Measurements from ENCODE around the gene IGF2. TPM values are rescaled to one million over a fixed set of nuclear protein-coding genes. Genes with fewer than 3 reads are reported as not detected.

IGF2 gene, protein sequence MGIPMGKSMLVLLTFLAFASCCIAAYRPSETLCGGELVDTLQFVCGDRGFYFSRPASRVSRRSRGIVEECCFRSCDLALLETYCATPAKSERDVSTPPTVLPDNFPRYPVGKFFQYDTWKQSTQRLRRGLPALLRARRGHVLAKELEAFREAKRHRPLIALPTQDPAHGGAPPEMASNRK
- total RNA-seq = 100 to 1,000 TPM in 1 of 2 donors, 10 to 100 TPM in 1; 83.5 to 620 TPM
- 1 to 10 TPM in 1 of 2 donors, under 1 TPM in 1; 0.67 to 1.8 TPM for polyA plus RNA-seq
- long read RNA-seq, donor 1, full-length matches to known transcripts = 3 of 4 reads
- long read RNA-seq, donor 1, partial matches to known transcripts = 0 of 4 reads
- long read RNA-seq, donor 1, other reads (novel, unspliced or antisense) = 1 of 4 reads
- long read RNA-seq, donor 2, full-length matches to known transcripts = 10 of 13 reads
- long read RNA-seq, donor 2, partial matches to known transcripts = 2 of 13 reads
- long read RNA-seq, donor 2, other reads (novel, unspliced or antisense) = 1 of 13 reads

DNA sequence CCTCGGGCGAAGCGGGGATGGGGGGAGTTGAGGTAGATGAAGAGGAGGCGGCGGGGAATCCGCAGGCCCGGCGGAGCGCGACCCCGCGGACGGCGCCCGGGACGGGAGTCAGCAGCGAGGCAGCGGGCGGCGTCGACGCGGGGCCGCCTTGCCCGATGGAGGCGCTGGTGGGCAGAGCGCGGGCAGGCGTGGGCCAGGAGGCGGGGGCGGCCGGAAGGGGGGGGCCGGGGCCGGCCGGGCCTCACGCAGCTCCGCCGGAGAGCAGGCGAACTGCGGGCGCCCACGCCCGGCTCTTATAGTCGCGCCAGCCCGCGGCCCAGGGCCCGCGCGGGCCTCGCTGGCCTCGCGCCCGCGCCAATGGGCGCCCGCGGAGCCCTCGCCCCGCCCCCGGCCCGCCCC is at the start of gene IGF2:
Gene IGF2 (minus strand): TSS at position 267 of the 399 bp plus-strand sequence. CDS start 3,866 bp downstream, outside the sequence.
- ATAC-seq (ENCODE audit: low FRiP score) (no peak), DNase-seq (no peak)
- Histone ChIP-seq H3K36me3 (ENCODE audit: control insufficient read depth in 1 of 2, insufficient read depth in 2 of 2, low read length in 1 of 2) (no peaks in the 10 kb centered on the region), H3K4me3 (ENCODE audit: low read length in 2 of 2) (peak within 1 kb of the TSS; percentile 21 to 28), H3K4me1 (ENCODE audit: control insufficient read depth in 1 of 2, insufficient read depth in 2 of 2, low read length in 2 of 2) (no peaks in the 10 kb centered on the region), H3K27ac (ENCODE audit: low read depth in 1 of 2, low read length in 2 of 2) (no peak within 1 kb of the TSS), H3K9me3 (ENCODE audit: control insufficient read depth, low read length) (no peaks in the 10 kb centered on the region), H3K27me3 (ENCODE audit: control insufficient read depth in 1 of 2, insufficient read depth in 2 of 2, low read length in 1 of 2) (no peaks in the 10 kb centered on the region)
- intact Hi-C loops (cut with DNase I) = no loop called here
- 0 to 1% methylated on average over 14 to 62 of the region's 62 CpGs for WGBS, 2 donors

DNA sequence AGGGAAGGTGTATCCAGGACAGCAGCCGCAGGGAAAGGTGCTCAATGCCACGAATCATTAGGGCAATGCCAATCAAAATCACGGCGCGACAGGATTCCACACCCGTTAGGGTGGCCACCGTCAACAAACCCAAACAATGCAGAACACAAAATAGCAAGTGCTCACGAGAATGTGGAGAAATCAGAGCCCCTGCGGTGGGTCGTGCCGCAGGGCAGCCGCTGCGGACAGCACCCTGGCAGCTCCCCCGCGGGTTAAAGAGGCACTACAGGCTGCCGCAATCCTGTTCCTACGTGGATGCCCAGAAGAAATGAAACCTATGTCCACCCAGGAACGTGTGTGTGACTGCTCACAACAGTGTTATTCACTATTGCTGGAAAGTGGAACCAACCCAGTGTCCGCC is 49.6 kb upstream of the IGF2 start:
- H3K27me3 ChIP-seq (ENCODE audit: control insufficient read depth in 1 of 2, insufficient read depth in 2 of 2, low read length in 1 of 2) = no peaks in the 10 kb centered on the region

DNA sequence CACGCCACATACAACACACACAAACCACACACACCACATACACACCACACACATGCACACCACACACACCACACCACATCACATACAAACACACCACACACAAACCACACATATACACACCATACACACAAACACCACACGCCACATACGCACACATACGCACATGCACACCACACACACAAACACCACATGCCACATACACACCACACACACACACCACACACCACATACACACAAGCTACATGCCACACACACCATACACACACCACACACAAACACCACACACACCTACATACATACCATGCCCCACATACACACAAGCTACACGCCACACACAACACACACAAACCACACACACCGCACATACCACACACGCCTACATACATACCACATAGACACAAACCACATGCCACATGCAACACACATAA is 48.1 kb upstream of the IGF2 start:
- no peaks in the 10 kb centered on the region for H3K27me3 ChIP-seq (ENCODE audit: control insufficient read depth in 1 of 2, insufficient read depth in 2 of 2, low read length in 1 of 2)
- intact Hi-C loops (cut with DNase I) = no loop called here
- no peak for DNase-seq

More for the DNA sequence above, 49.6 kb upstream of the IGF2 start:
- Histone ChIP-seq H3K4me3 (ENCODE audit: low read length in 2 of 2) (no peak overlapping the region), H3K27ac (ENCODE audit: low read depth in 1 of 2, low read length in 2 of 2) (no peak overlapping the region), H3K9me3 (ENCODE audit: control insufficient read depth, low read length) (no peaks in the 10 kb centered on the region), H3K36me3 (ENCODE audit: control insufficient read depth in 1 of 2, insufficient read depth in 2 of 2, low read length in 1 of 2) (no peaks in the 10 kb centered on the region), H3K4me1 (ENCODE audit: control insufficient read depth in 1 of 2, insufficient read depth in 2 of 2, low read length in 2 of 2) (no peaks in the 10 kb centered on the region)
- DNase-seq = no peak
- 87% methylated on average over 19 of the region's 19 CpGs for WGBS, 2 donors
- ATAC-seq (ENCODE audit: low FRiP score) = no peak
- intact Hi-C loops (cut with DNase I) = no loop called here

DNA sequence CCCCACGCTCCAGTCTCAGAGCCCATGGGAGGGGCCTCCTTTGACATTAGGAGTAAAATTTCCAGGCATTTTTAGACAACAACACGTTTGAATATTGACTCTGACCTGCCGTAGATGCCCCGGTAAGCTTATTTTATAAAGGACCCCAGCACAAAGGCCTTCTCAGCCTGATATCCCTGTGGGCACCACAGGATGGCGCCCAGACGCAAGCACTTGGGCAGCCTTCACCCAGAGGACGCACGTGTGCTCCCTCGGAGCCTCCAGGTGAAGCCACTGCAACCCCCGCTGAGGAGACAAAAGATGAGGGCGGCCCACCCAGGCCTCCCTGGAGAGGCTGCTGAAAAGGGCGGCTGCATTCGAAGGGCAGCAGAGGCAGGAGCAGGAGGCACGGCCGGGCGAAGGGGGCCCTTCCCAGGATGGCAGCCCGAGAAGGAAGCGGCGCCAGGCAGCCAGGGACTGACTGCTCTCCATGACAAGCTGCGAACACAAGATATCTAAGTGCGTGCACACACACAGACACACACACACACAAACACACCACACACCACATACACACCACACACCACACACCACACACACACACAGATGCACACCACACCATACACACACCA is 47.6 kb upstream of the IGF2 start:
- Histone ChIP-seq H3K4me1 (ENCODE audit: control insufficient read depth in 1 of 2, insufficient read depth in 2 of 2, low read length in 2 of 2) (no peaks in the 10 kb centered on the region), H3K4me3 (ENCODE audit: low read length in 2 of 2) (no peak overlapping the region), H3K9me3 (ENCODE audit: control insufficient read depth, low read length) (no peaks in the 10 kb centered on the region), H3K27me3 (ENCODE audit: control insufficient read depth in 1 of 2, insufficient read depth in 2 of 2, low read length in 1 of 2) (no peaks in the 10 kb centered on the region), H3K36me3 (ENCODE audit: control insufficient read depth in 1 of 2, insufficient read depth in 2 of 2, low read length in 1 of 2) (no peaks in the 10 kb centered on the region), H3K27ac (ENCODE audit: low read depth in 1 of 2, low read length in 2 of 2) (no peak overlapping the region)
- intact Hi-C loops (cut with DNase I) = no loop called here
- ATAC-seq (ENCODE audit: low FRiP score) = no peak
- no peak for DNase-seq
- 19 to 21% methylated on average over 18 to 21 of the region's 21 CpGs for WGBS, 2 donors

More for the DNA sequence above, 48.1 kb upstream of the IGF2 start:
- H3K9me3 ChIP-seq (ENCODE audit: control insufficient read depth, low read length) = no peaks in the 10 kb centered on the region
- no peak overlapping the region for H3K4me3 ChIP-seq (ENCODE audit: low read length in 2 of 2)
- H3K27ac ChIP-seq (ENCODE audit: low read depth in 1 of 2, low read length in 2 of 2) = no peak overlapping the region
- WGBS, 2 donors = 86 to 93% methylated on average over 7 of the region's 7 CpGs
- no peak for ATAC-seq (ENCODE audit: low FRiP score)
- no peaks in the 10 kb centered on the region for H3K36me3 ChIP-seq (ENCODE audit: control insufficient read depth in 1 of 2, insufficient read depth in 2 of 2, low read length in 1 of 2)
- H3K4me1 ChIP-seq (ENCODE audit: control insufficient read depth in 1 of 2, insufficient read depth in 2 of 2, low read length in 2 of 2) = no peaks in the 10 kb centered on the region

DNA sequence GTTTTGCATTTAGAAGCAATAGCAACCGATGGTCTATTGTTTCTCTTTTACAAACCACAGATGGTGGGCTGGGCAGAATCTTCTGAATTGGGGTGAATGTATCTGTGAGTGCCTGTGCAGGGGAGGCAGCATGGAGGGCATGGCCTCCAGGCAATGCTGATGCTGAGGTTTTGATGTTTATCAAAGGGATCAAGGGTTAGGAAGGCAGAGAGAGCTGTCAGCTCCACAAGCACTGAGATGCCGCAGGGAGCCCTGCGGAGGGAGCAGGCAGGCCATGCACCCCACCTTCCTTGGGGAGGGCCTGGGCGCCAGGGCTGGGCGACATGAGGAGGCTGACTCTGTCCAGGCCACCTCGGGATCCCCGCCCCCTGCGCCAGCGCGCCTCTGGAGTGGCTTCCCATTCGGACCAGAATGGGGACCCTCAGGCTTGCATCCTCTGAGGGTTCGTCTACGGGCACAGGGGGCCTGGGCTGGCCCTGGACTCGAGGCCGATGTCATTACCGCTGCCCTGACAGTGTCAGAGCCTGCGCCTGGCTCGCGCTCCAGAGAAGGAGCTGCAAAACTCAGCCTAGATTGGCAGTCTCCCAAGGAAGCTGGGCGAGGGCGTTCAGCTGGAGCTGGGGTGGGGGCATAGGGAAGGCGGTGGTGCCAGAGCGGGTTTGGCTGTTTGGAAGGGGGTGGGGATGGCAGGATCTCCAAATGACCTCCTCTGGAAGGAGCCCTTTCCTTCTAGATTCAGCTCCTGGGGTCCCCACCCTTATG is 46.3 kb upstream of the IGF2 start:
- 43 to 47% methylated on average over 23 of the region's 23 CpGs for WGBS, 2 donors
- intact Hi-C loops (cut with DNase I) = no loop called here
- no peaks in the 10 kb centered on the region for H3K4me1 ChIP-seq (ENCODE audit: control insufficient read depth in 1 of 2, insufficient read depth in 2 of 2, low read length in 2 of 2)
- no peak for ATAC-seq (ENCODE audit: low FRiP score)
- DNase-seq = no peak
- H3K27ac ChIP-seq (ENCODE audit: low read depth in 1 of 2, low read length in 2 of 2) = no peak overlapping the region
- H3K9me3 ChIP-seq (ENCODE audit: control insufficient read depth, low read length) = no peaks in the 10 kb centered on the region
- H3K4me3 ChIP-seq (ENCODE audit: low read length in 2 of 2) = no peak overlapping the region
- no peaks in the 10 kb centered on the region for H3K36me3 ChIP-seq (ENCODE audit: control insufficient read depth in 1 of 2, insufficient read depth in 2 of 2, low read length in 1 of 2)
- H3K27me3 ChIP-seq (ENCODE audit: control insufficient read depth in 1 of 2, insufficient read depth in 2 of 2, low read length in 1 of 2) = no peaks in the 10 kb centered on the region

DNA sequence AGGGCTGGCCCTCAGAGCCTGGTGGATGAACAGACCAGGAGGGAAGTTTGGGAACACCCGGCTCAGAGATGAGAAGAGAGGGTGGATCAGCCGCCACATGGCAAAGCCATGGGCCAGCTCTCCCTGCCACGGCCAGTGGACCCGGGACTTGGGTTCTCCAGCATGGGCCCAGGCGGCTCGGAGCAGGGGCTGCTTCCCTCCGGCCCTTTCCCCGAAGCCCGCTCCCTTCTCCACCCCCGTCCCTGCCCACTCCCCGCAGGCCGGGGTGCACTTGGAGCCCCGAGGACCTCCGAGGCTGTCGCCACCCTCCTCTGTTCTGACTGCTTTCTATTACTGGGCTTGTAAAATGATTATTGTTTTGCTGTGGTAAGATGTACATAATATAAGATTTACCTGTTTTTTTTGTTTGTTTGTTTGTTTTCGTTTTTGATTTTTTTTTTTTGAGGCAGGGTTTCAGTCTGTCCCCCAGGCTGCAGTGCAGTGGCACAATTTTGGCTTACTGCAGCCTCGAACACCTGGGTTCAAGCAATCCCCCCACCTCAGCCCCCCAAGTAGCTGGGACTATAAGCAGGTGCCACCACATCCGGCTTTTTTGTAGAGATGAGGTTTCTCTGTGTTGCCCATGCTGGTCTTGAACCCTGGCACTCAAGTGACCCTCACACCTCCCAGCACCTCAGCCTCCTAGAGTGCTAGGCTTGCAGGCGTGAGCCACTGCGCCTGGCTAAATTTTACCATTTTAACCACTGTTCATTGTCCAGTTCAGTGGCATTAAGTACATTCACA is 43.7 kb upstream of the IGF2 start:
- no peak overlapping the region for H3K27ac ChIP-seq (ENCODE audit: low read depth in 1 of 2, low read length in 2 of 2)
- intact Hi-C loops (cut with DNase I) = no loop called here
- H3K27me3 ChIP-seq (ENCODE audit: control insufficient read depth in 1 of 2, insufficient read depth in 2 of 2, low read length in 1 of 2) = no peaks in the 10 kb centered on the region
- ATAC-seq (ENCODE audit: low FRiP score) (no peak), DNase-seq (no peak)
- no peak overlapping the region for H3K4me3 ChIP-seq (ENCODE audit: low read length in 2 of 2)
- no peaks in the 10 kb centered on the region for H3K36me3 ChIP-seq (ENCODE audit: control insufficient read depth in 1 of 2, insufficient read depth in 2 of 2, low read length in 1 of 2)
- no peaks in the 10 kb centered on the region for H3K9me3 ChIP-seq (ENCODE audit: control insufficient read depth, low read length)
- no peaks in the 10 kb centered on the region for H3K4me1 ChIP-seq (ENCODE audit: control insufficient read depth in 1 of 2, insufficient read depth in 2 of 2, low read length in 2 of 2)
- WGBS, 2 donors = 77 to 79% methylated on average over 20 of the region's 20 CpGs

DNA sequence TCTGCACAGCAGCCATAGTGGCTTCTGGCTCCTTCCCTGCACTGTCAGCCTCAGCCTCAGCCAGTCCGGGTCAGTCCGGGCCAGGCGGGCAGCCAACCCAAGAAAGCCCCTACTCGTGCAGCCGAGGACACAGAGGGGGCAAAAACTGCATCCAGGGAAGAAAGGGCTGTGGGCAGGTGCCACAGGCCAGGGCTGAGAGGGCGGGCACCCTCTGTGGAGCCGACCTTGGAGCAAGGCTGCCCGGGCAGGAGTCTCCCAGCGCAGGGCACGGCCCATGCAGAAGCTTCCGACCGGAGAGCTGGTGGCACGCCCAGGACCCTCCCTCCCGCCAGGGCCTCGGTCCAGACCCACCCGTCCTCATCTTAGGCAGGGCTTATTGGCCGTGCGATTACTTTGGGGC is 42.9 kb upstream of the IGF2 start:
- 82 to 84% methylated on average over 18 of the region's 18 CpGs for WGBS, 2 donors
- Histone ChIP-seq H3K4me1 (ENCODE audit: control insufficient read depth in 1 of 2, insufficient read depth in 2 of 2, low read length in 2 of 2) (no peaks in the 10 kb centered on the region), H3K9me3 (ENCODE audit: control insufficient read depth, low read length) (no peaks in the 10 kb centered on the region), H3K27ac (ENCODE audit: low read depth in 1 of 2, low read length in 2 of 2) (no peak overlapping the region), H3K4me3 (ENCODE audit: low read length in 2 of 2) (no peak overlapping the region), H3K36me3 (ENCODE audit: control insufficient read depth in 1 of 2, insufficient read depth in 2 of 2, low read length in 1 of 2) (no peaks in the 10 kb centered on the region), H3K27me3 (ENCODE audit: control insufficient read depth in 1 of 2, insufficient read depth in 2 of 2, low read length in 1 of 2) (no peaks in the 10 kb centered on the region)
- intact Hi-C loops (cut with DNase I) = no loop called here
- ATAC-seq (ENCODE audit: low FRiP score) (no peak), DNase-seq (no peak)

DNA sequence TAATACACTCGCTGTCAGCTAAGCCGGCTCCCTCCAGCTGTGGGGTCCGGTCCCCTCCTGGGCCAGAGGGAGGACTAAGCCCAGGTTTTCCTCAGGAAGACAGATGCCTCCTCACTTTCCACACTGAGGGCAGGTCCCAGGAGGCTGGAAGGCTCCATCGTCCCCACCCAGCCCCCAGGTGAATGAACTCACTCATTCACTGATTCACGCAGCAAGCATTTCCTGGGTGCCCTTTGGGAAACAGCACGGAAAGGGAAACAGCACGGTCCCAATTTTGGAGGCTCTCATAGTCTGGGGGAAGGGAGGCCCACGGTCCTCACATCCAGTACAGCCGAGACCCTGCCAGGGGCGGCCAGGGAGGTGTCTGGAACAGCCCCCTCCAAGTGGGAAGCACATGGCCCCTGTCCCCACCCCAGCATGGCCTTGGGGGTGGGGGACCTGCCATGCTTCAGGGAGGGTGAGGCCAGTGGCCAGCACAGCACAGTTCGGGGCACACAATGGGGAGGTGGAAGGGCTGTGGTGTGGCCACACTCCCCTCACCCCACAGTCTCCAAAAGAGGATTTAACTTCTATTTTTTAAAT is 41.7 kb upstream of the IGF2 start:
- intact Hi-C loops (cut with DNase I) = no loop called here

More for the DNA sequence above, 41.7 kb upstream of the IGF2 start:
- WGBS, 2 donors = 82 to 86% methylated on average over 11 of the region's 11 CpGs
- DNase-seq (no peak), ATAC-seq (ENCODE audit: low FRiP score) (no peak)
- Histone ChIP-seq H3K27ac (ENCODE audit: low read depth in 1 of 2, low read length in 2 of 2) (no peak overlapping the region), H3K9me3 (ENCODE audit: control insufficient read depth, low read length) (no peaks in the 10 kb centered on the region), H3K36me3 (ENCODE audit: control insufficient read depth in 1 of 2, insufficient read depth in 2 of 2, low read length in 1 of 2) (no peaks in the 10 kb centered on the region), H3K4me1 (ENCODE audit: control insufficient read depth in 1 of 2, insufficient read depth in 2 of 2, low read length in 2 of 2) (no peaks in the 10 kb centered on the region), H3K27me3 (ENCODE audit: control insufficient read depth in 1 of 2, insufficient read depth in 2 of 2, low read length in 1 of 2) (no peaks in the 10 kb centered on the region), H3K4me3 (ENCODE audit: low read length in 2 of 2) (no peak overlapping the region)
